Fibroblast of lung (primary cell): ENCODE results near the gene MAN1A2. TPM values are rescaled to one million over a fixed set of nuclear protein-coding genes. Genes with fewer than 3 reads are reported as not detected.
"Not testable (repeated sequence)": the region's sequence is repeated elsewhere in the genome, so short reads cannot be mapped to it uniquely, and the experiment has no call there.

ENCODE experiments used
- DNase-seq, 2 donors: peaks; one replicate each; pipeline versions ENCODE4 v3.0.0 to v3.0.0-alpha.2; 2010; ENCODE audit warnings: low read depth in 2 of 2
- H2AFZ ChIP-seq: 2 replicates; pipeline ENCODE4 v1.5.1; 2012; ENCODE audit warnings: low read length, control low read depth, inconsistent platforms
- H3K27ac ChIP-seq: 2 replicates; pipeline ENCODE4 v1.5.1; 2011; ENCODE audit warnings: low read length, control low read depth; ENCODE audit not compliant: insufficient read depth
- H3K27me3 ChIP-seq: 2 replicates; pipeline ENCODE4 v1.5.1; 2011; ENCODE audit warnings: mild to moderate bottlenecking, low read length; ENCODE audit not compliant: control insufficient read depth, insufficient read depth
- H3K36me3 ChIP-seq: 2 replicates; pipeline ENCODE4 v1.5.1; 2011; ENCODE audit warnings: low read length; ENCODE audit not compliant: control insufficient read depth, insufficient read depth
- H3K4me1 ChIP-seq: 2 replicates; pipeline ENCODE4 v1.5.1; 2011; ENCODE audit warnings: low read length; ENCODE audit not compliant: control insufficient read depth, insufficient read depth; ENCODE audit errors: extremely low read depth
- H3K4me2 ChIP-seq: 2 replicates; pipeline ENCODE4 v1.5.1; 2011; ENCODE audit warnings: low read length, control low read depth; ENCODE audit not compliant: insufficient read depth; ENCODE audit errors: extremely low read depth
- H3K4me3 ChIP-seq, 4 experiments: fragments of 200-600 bp in 1 of 4; sonication (generic) in 1 of 4; replicated peaks in 1 of 4; 2 replicates each; pipeline ENCODE4 v1.5.1; 2011 to 2016; ENCODE audit warnings: low read length in 4 of 4, low read depth in 3 of 4, mild to moderate bottlenecking in 3 of 4, control low read depth in 2 of 4, inconsistent platforms in 1 of 4, mixed read lengths in 1 of 4; ENCODE audit not compliant: insufficient read depth in 1 of 4; ENCODE audit errors: control extremely low read depth in 1 of 4
- H3K79me2 ChIP-seq: 2 replicates; pipeline ENCODE4 v1.5.1; 2012; ENCODE audit warnings: mild to moderate bottlenecking, low read length, inconsistent platforms; ENCODE audit not compliant: control insufficient read depth, insufficient read depth
- H3K9ac ChIP-seq: 2 replicates; pipeline ENCODE4 v1.5.1; 2011; ENCODE audit warnings: mild to moderate bottlenecking, low read length, control low read depth; ENCODE audit not compliant: insufficient read depth
- H3K9me3 ChIP-seq: 2 replicates; pipeline ENCODE4 v1.5.1; 2012; ENCODE audit warnings: low read depth, low read length; ENCODE audit not compliant: control insufficient read depth, insufficient read depth
- H4K20me1 ChIP-seq: 2 replicates; pipeline ENCODE4 v1.5.1; 2011; ENCODE audit warnings: low read length; ENCODE audit not compliant: control insufficient read depth, insufficient read depth; ENCODE audit errors: extremely low read depth
- CTCF ChIP-seq, 2 donors: IDR thresholded peaks in 1 of 2; conservative IDR thresholded peaks in 1 of 2; 1 replicate in 1 of 2; 2 replicates in 1 of 2; pipeline ENCODE4 v1.5.1; 2011 to 2012; ENCODE audit warnings: low read length in 2 of 2, control low read depth in 1 of 2, inconsistent platforms in 1 of 2, low read depth in 1 of 2, mild to moderate bottlenecking in 1 of 2
- EZH2 ChIP-seq: IDR thresholded peaks from 2 replicates; pipeline ENCODE4 v1.5.1; 2012; ENCODE audit warnings: low read length, control low read depth, mild to moderate bottlenecking; ENCODE audit errors: missing control alignments
- polyA plus RNA-seq, 2 donors: library from polyadenylated mRNA; depleted of rRNA in 1 of 2; stranded (reverse) in 1 of 2; unstranded in 1 of 2; fragments of >200 nt; gene quantifications; 2 replicates each; pipeline ENCODE4 v1.2.1, GENCODE V29; 2011 to 2012; ENCODE audit warnings: missing spikeins in 1 of 2
- total RNA-seq: library from RNA; depleted of rRNA; stranded (reverse); fragments of >200 nt; gene quantifications from 2 replicates; pipeline ENCODE4 v1.2.1, GENCODE V29; 2014

MAN1A2 gene
- total and polyA plus RNA-seq, 2 donors (not counting 1 experiment from before 2014, with no cell fraction given) = 41.9 to 43.6 TPM

GRCh38 chr1:117466761-117467160 lies 99.5 kb downstream of the MAN1A2 start:
- Histone ChIP-seq H3K79me2 (no peaks in the 10 kb centered on the region), H4K20me1 (no peaks in the 10 kb centered on the region), H2AFZ (no peak overlapping the region), H3K36me3 (no peaks in the 10 kb centered on the region), H3K9ac (no peak overlapping the region), H3K27ac (no peak overlapping the region), H3K9me3 (no peaks in the 10 kb centered on the region), H3K4me1 (no peaks in the 10 kb centered on the region), H3K27me3 (no peaks in the 10 kb centered on the region), H3K4me3 (no peak overlapping the region), H3K4me2 (no peak overlapping the region)
- TF ChIP-seq CTCF (conservative IDR thresholded peaks at IDR 0.05 in 1 of 2, IDR thresholded peaks at IDR 0.05 in 1 of 2; ENCODE audit: low read depth in 1 of 2, low read length in 2 of 2) = no peak
- no peak for TF ChIP-seq EZH2
- DNase-seq = peak; percentile 12 to 13

- Histone ChIP-seq H3K36me3 (no peaks in the 10 kb centered on the region), H3K4me2 (no peak overlapping the region), H3K4me3 (no peak overlapping the region), H4K20me1 (no peaks in the 10 kb centered on the region), H3K27ac (no peak overlapping the region), H3K79me2 (no peaks in the 10 kb centered on the region), H3K9me3 (no peaks in the 10 kb centered on the region), H3K9ac (no peak overlapping the region), H3K27me3 (no peaks in the 10 kb centered on the region), H2AFZ (no peak overlapping the region), H3K4me1 (no peaks in the 10 kb centered on the region)
- peak; percentile 5 to 10 for DNase-seq
- TF ChIP-seq CTCF (conservative IDR thresholded peaks at IDR 0.05 in 1 of 2, IDR thresholded peaks at IDR 0.05 in 1 of 2; ENCODE audit: low read depth in 1 of 2, low read length in 2 of 2) = no peak
- no peak for TF ChIP-seq EZH2
Observed at GRCh38 chr1:117467336-117467735, 100.1 kb downstream of the MAN1A2 start.

- no peaks in the 10 kb centered on the region for H4K20me1 ChIP-seq
- no peaks in the 10 kb centered on the region for H3K79me2 ChIP-seq
- H3K4me3 ChIP-seq = no peak overlapping the region
- H3K9me3 ChIP-seq = no peaks in the 10 kb centered on the region
- H3K36me3 ChIP-seq = no peaks in the 10 kb centered on the region
- H3K27me3 ChIP-seq = no peaks in the 10 kb centered on the region
- no peak overlapping the region for H2AFZ ChIP-seq
- H3K27ac ChIP-seq = no peak overlapping the region
- no peak overlapping the region for H3K4me2 ChIP-seq
- no peak for DNase-seq
- no peaks in the 10 kb centered on the region for H3K4me1 ChIP-seq
- no peak overlapping the region for H3K9ac ChIP-seq
- no peak for TF ChIP-seq EZH2
- TF ChIP-seq CTCF (conservative IDR thresholded peaks at IDR 0.05 in 1 of 2, IDR thresholded peaks at IDR 0.05 in 1 of 2; ENCODE audit: low read depth in 1 of 2, low read length in 2 of 2) = no peak
Observed at GRCh38 chr1:117473063-117473462, 105.8 kb downstream of the MAN1A2 start.

GRCh38 chr1:117475495-117475894 lies 108.2 kb downstream of the MAN1A2 start:
- H4K20me1 ChIP-seq, H3K4me2 ChIP-seq, DNase-seq, H3K4me3 ChIP-seq, H3K9ac ChIP-seq, H3K27ac ChIP-seq, H3K9me3 ChIP-seq, H3K27me3 ChIP-seq, H2AFZ ChIP-seq, H3K36me3 ChIP-seq, H3K79me2 ChIP-seq, H3K4me1 ChIP-seq: not testable (repeated sequence)
